WTC11 (cell line): Measurements from ENCODE around the gene THRA. TPM values are rescaled to one million over a fixed set of nuclear protein-coding genes. Genes with fewer than 3 reads are reported as not detected.

Experiments used
- ATAC-seq: fragments of 200-7000 bp; cut with Tn5 transposase; 2 replicates; pipeline ENCODE4 v1.10.0; 2021; ENCODE audit warnings: mild to moderate bottlenecking, moderate library complexity
- CTCF ChIA-PET: fragments of 300-600 bp; sonication (Branson Sonifier 250); formaldehyde crosslinking; loops from one replicate; lab custom pipeline; 2021; ENCODE audit warnings: antibody characterized with exemption; lab: Charles Lee
- POLR2A ChIA-PET: fragments of 350-600 bp; sonication (Branson Sonifier 250); formaldehyde crosslinking; loops from one replicate; lab custom pipeline; 2021; ENCODE audit warnings: antibody characterized with exemption; lab: Charles Lee
- DNase-seq: peaks from one replicate; pipeline ENCODE4 v3.0.0; 2021; ENCODE audit warnings: low spot score
- H3K27ac Mint-ChIP-seq: 2 replicates; pipeline ENCODE4 v1.8.0; 2021; ENCODE audit warnings: mixed read lengths
- H3K27me3 Mint-ChIP-seq: 2 replicates; pipeline ENCODE4 v1.8.0; 2021; ENCODE audit warnings: low read depth, mild to moderate bottlenecking, moderate library complexity, mixed read lengths
- H3K36me3 Mint-ChIP-seq: 2 replicates; pipeline ENCODE4 v1.8.0; 2021; ENCODE audit warnings: mixed read lengths
- H3K4me1 Mint-ChIP-seq: 2 replicates; pipeline ENCODE4 v1.8.0; 2022; ENCODE audit warnings: mixed read lengths
- H3K4me3 Mint-ChIP-seq: 2 replicates; pipeline ENCODE4 v1.8.0; 2021; ENCODE audit warnings: mild to moderate bottlenecking, moderate library complexity, mixed read lengths
- H3K9me3 Mint-ChIP-seq: 2 replicates; pipeline ENCODE4 v1.8.0; 2021; ENCODE audit warnings: mixed read lengths
- AFF4 ChIP-seq: sonication (generic); formaldehyde crosslinking; IDR thresholded peaks from 2 replicates; pipeline ENCODE4 v1.8.1; 2023; ENCODE audit warnings: mild to moderate bottlenecking, missing genetic modification reagents, borderline replicate concordance
- ATF6 ChIP-seq: sonication (generic); formaldehyde crosslinking; IDR thresholded peaks from 2 replicates; pipeline ENCODE4 v1.8.1; 2023; ENCODE audit warnings: mild to moderate bottlenecking, missing genetic modification reagents
- CBFB ChIP-seq: sonication (generic); formaldehyde crosslinking; IDR thresholded peaks from 2 replicates; pipeline ENCODE4 v1.8.1; 2022; ENCODE audit warnings: mild to moderate bottlenecking, low read depth, missing genetic modification reagents
- ERG ChIP-seq: fragments of 250-450 bp; sonication (Bioruptor Pico); IDR thresholded peaks from 2 replicates; pipeline ENCODE4 v1.8.0; 2021; ENCODE audit warnings: mild to moderate bottlenecking
- GTF2I ChIP-seq: fragments of 250-450 bp; sonication (Bioruptor Pico); conservative IDR thresholded peaks from 2 replicates; pipeline ENCODE4 v1.4.0; 2021; ENCODE audit warnings: mild to moderate bottlenecking
- HMGXB4 ChIP-seq: sonication (generic); formaldehyde crosslinking; IDR thresholded peaks from 2 replicates; pipeline ENCODE4 v1.8.1; 2023; ENCODE audit warnings: mild to moderate bottlenecking, moderate library complexity, missing genetic modification reagents
- KAT7 ChIP-seq: sonication (generic); formaldehyde crosslinking; IDR thresholded peaks from 2 replicates; pipeline ENCODE4 v1.8.1; 2023; ENCODE audit warnings: missing genetic modification reagents, mild to moderate bottlenecking, borderline replicate concordance
- MXD4 ChIP-seq: fragments of 250-450 bp; sonication (Bioruptor Pico); IDR thresholded peaks from 2 replicates; pipeline ENCODE4 v1.8.0; 2021; ENCODE audit warnings: mild to moderate bottlenecking, moderate library complexity, borderline replicate concordance
- NR1H2 ChIP-seq: sonication (generic); formaldehyde crosslinking; IDR thresholded peaks from 2 replicates; pipeline ENCODE4 v1.9.0; 2021; ENCODE audit warnings: mild to moderate bottlenecking, moderate library complexity, missing genetic modification reagents
- NR3C1 ChIP-seq: sonication (generic); formaldehyde crosslinking; conservative IDR thresholded peaks from 2 replicates; pipeline ENCODE4 v1.8.1; 2023; ENCODE audit warnings: low read depth, mild to moderate bottlenecking, missing genetic modification reagents
- PRRX2 ChIP-seq: fragments of 250-450 bp; sonication (Bioruptor Pico); IDR thresholded peaks from 2 replicates; pipeline ENCODE4 v1.8.0; 2021; ENCODE audit warnings: mild to moderate bottlenecking
- RELA ChIP-seq: sonication (generic); formaldehyde crosslinking; IDR thresholded peaks from 2 replicates; pipeline ENCODE4 v1.8.1; 2022; ENCODE audit warnings: missing genetic modification reagents, mild to moderate bottlenecking, borderline replicate concordance
- SP1 ChIP-seq: sonication (generic); formaldehyde crosslinking; conservative IDR thresholded peaks from 2 replicates; pipeline ENCODE4 v1.8.1; 2022; ENCODE audit warnings: missing genetic modification reagents
- TEAD1 ChIP-seq: sonication (generic); formaldehyde crosslinking; IDR thresholded peaks from 2 replicates; pipeline ENCODE4 v1.8.0; 2022; ENCODE audit warnings: mild to moderate bottlenecking, missing genetic modification reagents
- USF2 ChIP-seq: sonication (generic); formaldehyde crosslinking; IDR thresholded peaks from 2 replicates; pipeline ENCODE4 v1.8.1; 2023; ENCODE audit warnings: mild to moderate bottlenecking, missing genetic modification reagents, moderate library complexity
- ZNF121 ChIP-seq: sonication (generic); formaldehyde crosslinking; IDR thresholded peaks from 2 replicates; pipeline ENCODE4 v1.8.0; 2023; ENCODE audit warnings: missing genetic modification reagents
- ZNF232 ChIP-seq: sonication (generic); formaldehyde crosslinking; IDR thresholded peaks from 2 replicates; pipeline ENCODE4 v1.8.0; 2022; ENCODE audit warnings: mild to moderate bottlenecking, missing genetic modification reagents
- ZNF263 ChIP-seq: sonication (generic); formaldehyde crosslinking; IDR thresholded peaks from 2 replicates; pipeline ENCODE4 v1.8.1; 2022; ENCODE audit warnings: low read depth, mild to moderate bottlenecking, moderate library complexity, missing genetic modification reagents
- ZNF512 ChIP-seq: sonication (generic); formaldehyde crosslinking; IDR thresholded peaks from 2 replicates; pipeline ENCODE4 v1.8.1; 2022; ENCODE audit warnings: missing genetic modification reagents, borderline replicate concordance
- total RNA-seq: library from RNA; stranded (reverse); gene quantifications from 3 replicates; pipeline ENCODE4 v1.2.3, GENCODE V29; 2021

The THRA gene
- total RNA-seq, 1 experiment from 2014 or later = 15.9 TPM

- H3K9me3 Mint-ChIP-seq = no peaks in the 10 kb centered on the region
- peak overlapping the region; percentile 72; the same call in 1 of the 2 replicates for H3K27ac Mint-ChIP-seq
- ATAC-seq (no peak), DNase-seq (no peak)
- ChIA-PET POLR2A (no interaction called here), CTCF (interaction anchor here (1.0 to 5.0 kb wide), 12 partner anchors 10 to 95 kb away, joined by 3 to 128 read pairs (median 8); partner anchors contain the start of genes CSF3 and MED24)
- no peak overlapping the region for H3K4me3 Mint-ChIP-seq
- H3K27me3 Mint-ChIP-seq = no peaks in the 10 kb centered on the region
- peaks cover 53% of the 10 kb centered on the region for H3K36me3 Mint-ChIP-seq
- H3K4me1 Mint-ChIP-seq = no peaks in the 10 kb centered on the region
- no peak for TF ChIP-seq ZNF232
- no peak for TF ChIP-seq USF2 (CRISPR knock-in tag)
- TF ChIP-seq ZNF121 (CRISPR knock-in tag) = no peak
- TF ChIP-seq ERG (CRISPR knock-in tag) = no peak
- TF ChIP-seq HMGXB4 (CRISPR knock-in tag) = no peak
- no peak for TF ChIP-seq GTF2I (CRISPR knock-in tag)
- no peak for TF ChIP-seq MXD4 (CRISPR knock-in tag)
- TF ChIP-seq SP1 (CRISPR knock-in tag) = no peak
- no peak for TF ChIP-seq ATF6
- no peak for TF ChIP-seq NR1H2 (CRISPR knock-in tag)
Measured at GRCh38 chr17:40028595-40028994, 34.2 kb upstream of the THRA start.

GRCh38 chr17:40031706-40032105 lies 31.1 kb upstream of the THRA start:
- no peak for DNase-seq
- Mint-ChIP-seq H3K36me3 (peaks cover 34% of the 10 kb centered on the region), H3K4me1 (peaks cover 7% of the 10 kb centered on the region), H3K9me3 (no peaks in the 10 kb centered on the region), H3K27ac (no peak overlapping the region), H3K27me3 (no peaks in the 10 kb centered on the region), H3K4me3 (no peak overlapping the region)
- TF ChIP-seq ZNF512 = no peak
- TF ChIP-seq CBFB (CRISPR knock-in tag) = no peak
- TF ChIP-seq PRRX2 (CRISPR knock-in tag) = no peak
- no peak for TF ChIP-seq TEAD1 (CRISPR knock-in tag)
- TF ChIP-seq KAT7 (CRISPR knock-in tag) = no peak
- TF ChIP-seq ZNF263 = no peak
- TF ChIP-seq AFF4 = no peak
- TF ChIP-seq USF2 (CRISPR knock-in tag) = no peak
- no peak for TF ChIP-seq SP1 (CRISPR knock-in tag)
- no peak for TF ChIP-seq NR3C1 (CRISPR knock-in tag)
- no peak for TF ChIP-seq RELA (CRISPR knock-in tag)
- CTCF ChIA-PET = interaction anchor here (0.9 kb wide), 1 partner anchor 79 kb away, joined by 3 read pairs; no protein-coding TSS in a partner anchor
- ATAC-seq = no peak
- POLR2A ChIA-PET = no interaction called here
